Breast epithelium (tissue), 3 donors: Measurements from ENCODE around the gene B4GALNT1.

ENCODE experiments used
- CTCF ChIP-seq, 3 donors: fragments of 450-650 bp; IDR thresholded peaks; one replicate each; pipeline ENCODE4 v1.5.1; 2016 to 2017; ENCODE audit warnings: antibody characterized with exemption in 3 of 3, mild to moderate bottlenecking in 3 of 3, moderate library complexity in 3 of 3
- POLR2A ChIP-seq: fragments of 450-650 bp; IDR thresholded peaks from one replicate; pipeline ENCODE4 v1.6.1; 2016; ENCODE audit warnings: antibody characterized with exemption, mild to moderate bottlenecking, moderate library complexity
- POLR2AphosphoS5 ChIP-seq, 3 donors: sonication (generic); formaldehyde crosslinking; IDR thresholded peaks; one replicate each; pipeline ENCODE4 v1.6.1; 2017; ENCODE audit warnings: antibody characterized with exemption in 3 of 3

GRCh38 chr12:57655541-57656240 lies 22.7 kb upstream of the B4GALNT1 start:
- TF ChIP-seq CTCF (IDR thresholded peaks at IDR 0.05) (no peak), POLR2A (no peak), POLR2AphosphoS5 (IDR thresholded peaks at IDR 0.05) (no peak)
